Measurements from ENCODE around the gene TSR2.

DNA sequence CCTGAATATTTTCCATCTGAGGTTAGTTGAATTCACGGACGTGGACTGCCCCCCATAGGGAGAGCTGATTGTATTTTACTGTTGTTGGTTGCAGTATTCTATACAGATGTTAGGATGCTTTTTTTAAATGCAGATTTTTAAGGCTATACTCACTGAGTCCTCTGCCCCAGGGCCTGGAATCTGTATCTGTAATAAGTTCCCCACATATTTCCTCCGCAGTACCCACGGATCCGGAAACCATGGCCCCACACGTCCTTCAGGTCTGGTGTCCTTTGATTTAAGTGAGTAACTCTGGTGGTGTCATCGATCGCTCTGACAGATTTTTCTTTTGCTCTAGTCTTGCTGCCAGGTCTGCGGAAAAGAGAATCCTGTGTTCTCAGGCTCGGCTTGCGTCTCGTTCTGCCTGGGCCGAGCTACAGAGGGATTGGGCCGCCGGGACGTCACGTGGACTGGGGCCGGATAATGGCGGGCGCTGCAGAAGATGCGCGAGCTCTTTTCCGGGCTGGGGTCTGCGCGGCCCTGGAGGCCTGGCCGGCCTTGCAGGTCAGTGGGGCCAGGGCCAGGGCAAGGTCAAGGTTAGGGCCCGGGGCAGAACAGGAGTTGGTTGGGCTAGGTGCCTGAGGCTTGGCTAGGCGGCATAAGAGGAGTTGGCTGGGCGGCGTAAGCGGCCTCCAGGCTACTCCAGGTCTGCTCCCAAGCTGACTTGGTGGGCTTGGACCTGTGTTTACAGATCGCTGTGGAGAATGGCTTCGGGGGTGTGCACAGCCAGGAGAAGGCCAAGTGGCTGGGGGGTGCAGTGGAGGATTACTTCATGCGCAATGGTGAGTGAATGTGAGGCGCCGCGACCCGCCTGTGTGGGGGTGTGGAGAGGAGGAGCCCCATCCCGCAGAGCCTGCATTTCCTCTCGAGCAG lies at the start of gene TSR2:
- TF ChIP-seq CTCF (IDR thresholded peaks at IDR 0.05), result no peak
- peak; percentile 87 to 91 for TF ChIP-seq POLR2AphosphoS5 (IDR thresholded peaks at IDR 0.05; ENCODE audit: insufficient read depth in 1 of 2, low read depth in 1 of 2)
